Pancreas (tissue), 10 donors: ENCODE measurements around the gene TMEM45A. TPM values are rescaled to one million over a fixed set of nuclear protein-coding genes. Genes with fewer than 3 reads are reported as not detected.

Experiments used
- ATAC-seq, 4 donors: fragments of 200-7000 bp; cut with Tn5 transposase; one replicate each; pipeline versions ENCODE4 v1.8.0 to v1.9.1; 2020; ENCODE audit warnings: mild to moderate bottlenecking in 4 of 4, moderate library complexity in 4 of 4
- DNase-seq, 6 donors: peaks; one replicate each; pipeline ENCODE4 v3.0.0-alpha.2; 2020
- FAIRE-seq: peaks from 2 replicates; lab custom pipeline; 2012; peaks lifted over from hg19 to GRCh38; lab: Jason Lieb, UNC
- H3K27ac ChIP-seq, 4 donors: fragments of 200-600 bp; sonication (generic); 1 replicate in 3 of 4; 2 replicates in 1 of 4; pipeline versions ENCODE4 v1.5.0 to v1.8.0; 2020
- H3K27me3 ChIP-seq, 4 donors: fragments of 200-600 bp; one replicate each; pipeline ENCODE4 v1.8.0; 2021
- H3K36me3 ChIP-seq, 3 donors: fragments of 200-600 bp; sonication (generic) in 1 of 3; one replicate each; pipeline versions ENCODE4 v1.5.0 to v1.8.0; 2020 to 2021
- H3K4me1 ChIP-seq, 3 donors: fragments of 200-600 bp; one replicate each; pipeline ENCODE4 v1.8.0; 2021
- H3K4me3 ChIP-seq, 4 donors: fragments of 200-600 bp; sonication (generic) in 2 of 4; one replicate each; pipeline versions ENCODE4 v1.5.0 to v1.8.0; 2020 to 2021
- H3K9me3 ChIP-seq, 4 donors: fragments of 200-600 bp; one replicate each; pipeline ENCODE4 v1.8.0; 2021
- WGBS, 2 donors: extraction: QIAGEN DNeasy Blood & Tissue Kit; methylation state at CpG; one replicate each; pipeline ENCODE4 v1.1.7; 2013; 5-methylcytosine and 5-hydroxymethylcytosine counted together
- intact Hi-C, 3 donors: fragments of 100-400 bp; cut with DNase I; formaldehyde crosslinking; loops; one replicate each; pipeline versions ENCODE4 v1.11.1 to v1.14.2; 2022
- polyA plus RNA-seq, 2 donors: library from polyadenylated mRNA; stranded (reverse); fragments of 200-250 nt; gene quantifications; one replicate each; pipeline ENCODE4 v1.2.3, GENCODE V29; 2013
- total RNA-seq, 6 donors: library from RNA; stranded (reverse); fragmentation: NEBNext Ultra II Directional in 4 of 6; extraction: Animal tissue kit (Norgen Biotek cat#: 25700) in 4 of 6; gene quantifications; one replicate each; pipeline versions ENCODE4 v1.2.1 to v1.2.4, GENCODE V29; 2021 to 2023
- TF ChIP-seq, protein P1 (sequence below), 4 donors: fragments of 200-600 bp; sonication (generic) in 3 of 4; IDR thresholded peaks; one replicate each; pipeline versions ENCODE4 v1.5.0 to v1.8.0; 2021; ENCODE audit warnings: antibody characterized with exemption in 4 of 4
- donor health status: healthy with polysubstance abuse.
- donor health status: DM: no; HTN: no; CAD: no; lungs with moderate emphysema.
- donor health status: DM: no; HTN: no; CAD: no.
- donor health status: control.
- donor health status: control.
- donor health status: Bipolar disorder and iron deficiency.
- donor health status: DM: yes; HTN: yes; CAD: no.
- donor health status: DM: no; HTN: no; CAD: no.
- donor health status: DM: no; HTN: no; CAD: no.
- donor health status: DM: yes; HTN: yes; CAD: no.

Gene TMEM45A
- total and polyA plus RNA-seq, 8 donors = 4.2 to 15.1 (median 8.6) TPM

DNA sequence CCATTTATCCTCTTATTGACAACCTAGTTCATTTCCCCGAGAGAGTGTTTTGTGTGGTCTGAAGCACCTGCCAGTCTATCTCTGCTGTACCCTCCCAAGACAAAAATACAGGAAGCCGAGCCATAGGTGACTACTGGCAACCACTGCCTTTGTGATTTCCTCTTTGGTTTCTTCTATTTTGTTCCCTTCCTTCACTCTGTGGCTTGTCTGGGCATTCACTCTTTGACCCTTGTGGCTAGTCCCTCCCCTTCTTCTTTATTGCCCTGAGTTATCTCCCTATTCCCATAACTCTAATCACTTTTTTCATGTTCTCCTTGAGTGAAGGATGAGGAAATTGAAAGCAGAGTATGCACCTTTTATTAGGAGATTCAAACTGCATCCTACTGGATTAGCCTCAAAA, 116.9 kb downstream of the TMEM45A start, which contains the start of gene ADGRG7:
ADGRG7 (plus strand) TSS at position 297 of the 400 bp plus-strand sequence. CDS start 256 bp downstream, outside the sequence.
- Histone ChIP-seq H3K27ac (no peak within 1 kb of the TSS), H3K27me3 (no peaks in the 10 kb centered on the region), H3K9me3 (no peaks in the 10 kb centered on the region), H3K36me3 (no peaks in the 10 kb centered on the region), H3K4me3 (no peak within 1 kb of the TSS), H3K4me1 (peaks cover 0 to 9% (median under 1%) of the 10 kb centered on the region in 3 donors)
- intact Hi-C loops = no loop called here
- FAIRE-seq = no peak
- WGBS, 2 donors = 67 to 86% methylated on average over 2 of the region's 2 CpGs
- TF ChIP-seq, protein P1, sequence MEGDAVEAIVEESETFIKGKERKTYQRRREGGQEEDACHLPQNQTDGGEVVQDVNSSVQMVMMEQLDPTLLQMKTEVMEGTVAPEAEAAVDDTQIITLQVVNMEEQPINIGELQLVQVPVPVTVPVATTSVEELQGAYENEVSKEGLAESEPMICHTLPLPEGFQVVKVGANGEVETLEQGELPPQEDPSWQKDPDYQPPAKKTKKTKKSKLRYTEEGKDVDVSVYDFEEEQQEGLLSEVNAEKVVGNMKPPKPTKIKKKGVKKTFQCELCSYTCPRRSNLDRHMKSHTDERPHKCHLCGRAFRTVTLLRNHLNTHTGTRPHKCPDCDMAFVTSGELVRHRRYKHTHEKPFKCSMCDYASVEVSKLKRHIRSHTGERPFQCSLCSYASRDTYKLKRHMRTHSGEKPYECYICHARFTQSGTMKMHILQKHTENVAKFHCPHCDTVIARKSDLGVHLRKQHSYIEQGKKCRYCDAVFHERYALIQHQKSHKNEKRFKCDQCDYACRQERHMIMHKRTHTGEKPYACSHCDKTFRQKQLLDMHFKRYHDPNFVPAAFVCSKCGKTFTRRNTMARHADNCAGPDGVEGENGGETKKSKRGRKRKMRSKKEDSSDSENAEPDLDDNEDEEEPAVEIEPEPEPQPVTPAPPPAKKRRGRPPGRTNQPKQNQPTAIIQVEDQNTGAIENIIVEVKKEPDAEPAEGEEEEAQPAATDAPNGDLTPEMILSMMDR (IDR thresholded peaks at IDR 0.05) = no peak
- ATAC-seq = no peak
- DNase-seq = no peak

DNA sequence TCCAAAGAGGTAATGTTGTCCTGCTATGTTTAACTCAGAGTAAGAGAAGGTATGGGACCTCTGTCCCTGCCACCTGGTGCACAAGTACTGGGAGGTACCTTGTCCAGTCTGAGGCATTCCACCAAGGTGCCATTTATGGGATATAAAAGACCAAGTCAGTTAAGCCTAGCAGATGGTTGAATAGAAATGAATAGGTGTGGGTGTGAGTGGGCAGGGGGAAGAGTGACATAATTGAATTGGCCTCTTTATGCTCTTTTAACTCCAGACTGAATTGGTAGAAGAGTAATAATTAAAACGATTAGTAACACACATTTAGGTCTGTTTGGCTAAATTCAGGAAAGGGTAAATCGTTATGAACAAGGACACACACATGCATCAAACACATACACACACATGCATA, 117.5 kb downstream of the TMEM45A start:
- no peak for DNase-seq
- TF ChIP-seq, protein P1 (IDR thresholded peaks at IDR 0.05) = no peak
- no peak overlapping the region for H3K27ac ChIP-seq
- no peak for ATAC-seq
- intact Hi-C loops = no loop called here
- H3K4me1 ChIP-seq = peaks cover 0 to 16% (median 7%) of the 10 kb centered on the region in 3 donors
- no peak for FAIRE-seq
- no peaks in the 10 kb centered on the region for H3K9me3 ChIP-seq
- WGBS, 2 donors = 56 to 72% methylated on average over 2 of the region's 2 CpGs
- no peak overlapping the region for H3K4me3 ChIP-seq
- H3K36me3 ChIP-seq = no peaks in the 10 kb centered on the region
- no peaks in the 10 kb centered on the region for H3K27me3 ChIP-seq

DNA sequence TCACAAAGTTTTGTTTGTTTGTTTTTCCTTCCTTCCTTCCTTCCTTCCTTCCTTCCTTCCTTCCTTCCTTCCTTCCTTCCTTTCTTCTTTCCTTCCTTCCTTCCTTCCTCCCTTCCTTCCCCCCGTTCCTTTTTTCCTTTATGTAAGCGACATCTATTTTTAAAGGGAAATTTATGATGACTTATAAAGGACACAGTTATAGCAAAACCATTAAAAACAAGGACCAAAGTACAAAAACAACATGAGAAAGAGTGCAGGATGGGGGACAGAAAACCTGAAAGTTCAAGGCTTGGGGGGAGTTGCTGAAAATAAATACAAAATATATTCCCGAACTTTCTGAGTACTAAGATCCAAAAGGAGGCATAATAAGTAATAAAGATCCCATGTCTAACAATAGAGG, 118.8 kb downstream of the TMEM45A start:
- FAIRE-seq = no peak
- 83 to 87% methylated on average over 3 of the region's 3 CpGs for WGBS, 2 donors

DNA sequence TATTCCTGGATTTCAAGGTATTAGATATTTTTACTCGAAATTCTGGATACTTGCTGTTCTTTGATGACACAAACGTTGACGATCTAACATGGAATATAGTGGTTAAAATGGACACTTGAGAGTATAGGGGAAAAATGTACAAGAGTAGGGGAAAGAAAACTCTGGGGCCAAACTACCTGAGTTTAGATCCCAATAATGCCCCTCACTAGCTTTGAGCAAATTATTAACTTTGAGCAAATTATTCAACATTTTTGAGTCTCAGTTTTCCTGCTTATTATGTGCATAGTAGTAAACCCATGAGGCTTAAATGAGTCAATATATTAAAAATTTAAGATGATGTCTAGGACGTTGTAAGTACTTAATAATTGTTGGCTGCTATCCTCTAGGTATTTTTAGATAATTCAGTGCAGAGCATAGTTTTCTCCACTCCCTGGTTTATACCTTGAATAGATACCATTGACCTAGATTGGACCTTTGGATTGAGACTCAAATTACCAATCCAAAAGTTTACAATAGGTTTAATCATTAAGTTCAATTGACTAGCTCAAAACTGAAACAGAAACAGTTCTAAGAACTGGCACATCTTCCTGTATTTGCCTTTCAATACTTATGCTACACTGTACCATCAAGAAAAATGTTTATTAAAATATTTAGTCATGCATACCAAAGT, 121.4 kb downstream of the TMEM45A start:
- intact Hi-C loops = no loop called here
- ATAC-seq (peak; percentile 86 to 96 (median 92)), FAIRE-seq (peak; percentile 93), DNase-seq (no peak)
- H3K9me3 ChIP-seq = no peaks in the 10 kb centered on the region
- no peaks in the 10 kb centered on the region for H3K36me3 ChIP-seq
- TF ChIP-seq, protein P1 (IDR thresholded peaks at IDR 0.05) = no peak
- H3K4me3 ChIP-seq = peak overlapping the region in 2 of 4 donors; percentile 2 to 11
- peaks cover 0 to 21% (median 9%) of the 10 kb centered on the region in 3 donors for H3K4me1 ChIP-seq
- 32 to 40% methylated on average over 4 of the region's 4 CpGs for WGBS, 2 donors
- H3K27me3 ChIP-seq = no peaks in the 10 kb centered on the region
- H3K27ac ChIP-seq = peak overlapping the region in 2 of 4 donors; percentile 10 to 27

More for the DNA sequence above, 118.8 kb downstream of the TMEM45A start:
- TF ChIP-seq, protein P1 (IDR thresholded peaks at IDR 0.05) = no peak
- DNase-seq = no peak
- Histone ChIP-seq H3K9me3 (no peaks in the 10 kb centered on the region), H3K36me3 (no peaks in the 10 kb centered on the region), H3K27ac (no peak overlapping the region), H3K27me3 (no peaks in the 10 kb centered on the region), H3K4me3 (no peak overlapping the region), H3K4me1 (peaks cover 0 to 21% (median 9%) of the 10 kb centered on the region in 3 donors)
- no peak for ATAC-seq
- intact Hi-C loops = no loop called here

DNA sequence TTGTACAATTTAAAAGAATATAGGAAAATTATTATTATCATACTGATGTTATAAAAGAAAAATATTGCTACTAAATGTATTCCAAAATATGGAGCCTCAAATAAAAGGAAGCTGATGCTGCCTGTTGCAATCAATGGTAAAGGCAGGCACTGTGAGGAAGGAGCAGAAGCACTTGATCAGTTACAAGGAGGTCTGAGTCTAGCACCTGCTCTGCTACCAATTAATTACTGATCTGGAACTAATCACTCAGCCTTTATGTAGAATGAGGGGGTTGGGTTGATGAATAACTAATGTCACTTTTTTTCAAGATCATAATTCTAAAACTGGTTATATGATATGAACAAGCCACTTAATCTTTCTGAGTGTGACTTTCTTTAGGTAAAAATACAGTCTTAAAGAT, 122.5 kb downstream of the TMEM45A start:
- ATAC-seq (peak in 2 of 4 donors; percentile 33 to 49), FAIRE-seq (no peak)
- intact Hi-C loops = no loop called here

More for the DNA sequence above, 122.5 kb downstream of the TMEM45A start:
- no peak for DNase-seq
- Histone ChIP-seq H3K4me3 (no peak overlapping the region), H3K36me3 (no peaks in the 10 kb centered on the region), H3K4me1 (peaks cover 0 to 21% (median 9%) of the 10 kb centered on the region in 3 donors), H3K9me3 (no peaks in the 10 kb centered on the region), H3K27ac (no peak overlapping the region), H3K27me3 (no peaks in the 10 kb centered on the region)
- TF ChIP-seq, protein P1 (IDR thresholded peaks at IDR 0.05) = no peak
